ENCODE data around the gene PPRC1. TPM values are rescaled to one million over a fixed set of nuclear protein-coding genes. Genes with fewer than 3 reads are reported as not detected.

The PPRC1 gene
- total and polyA plus RNA-seq, 2 experiments from 2014 or later, result 9.8 to 23.7 TPM

- H4K20me1 ChIP-seq (ENCODE audit: insufficient read depth, poor library complexity, severe bottlenecking), result peaks cover 3% of the 10 kb centered on the region
- H3K79me2 ChIP-seq, result peaks cover 29% of the 10 kb centered on the region
- H2AFZ ChIP-seq, result no peak overlapping the region
- H3K9me2 ChIP-seq (replicated peaks; ENCODE audit: insufficient read depth), result no peaks in the 10 kb centered on the region
- no peaks in the 10 kb centered on the region for H3K9me3 ChIP-seq (ENCODE audit: low read depth)
- TF ChIP-seq CTCF (IDR thresholded peaks at IDR 0.05; ENCODE audit: poor library complexity) (no peak), EZH2 (IDR thresholded peaks at IDR 0.05; ENCODE audit: borderline replicate concordance) (no peak), EZH2phosphoT487 (IDR thresholded peaks at IDR 0.05; ENCODE audit: low read depth, severe bottlenecking, unreplicated experiment) (no peak)
- H3K4me2 ChIP-seq, result no peak overlapping the region
- WGBS (ENCODE audit: low lambda C conversion rate, missing lambda C conversion rate), result 93% methylated on average over 4 of the region's 4 CpGs
- no peaks in the 10 kb centered on the region for H3K27me3 ChIP-seq
- H3K27ac ChIP-seq, result no peak overlapping the region
- DNase-seq (ENCODE audit: low spot score), result no peak
- H3K4me3 ChIP-seq, result no peak overlapping the region
- H3K4me1 ChIP-seq (ENCODE audit: insufficient read depth), result no peaks in the 10 kb centered on the region
- no peaks in the 10 kb centered on the region for H3K36me3 ChIP-seq (replicated peaks; ENCODE audit: insufficient read depth, low read depth)
Observed at GRCh38 chr10:102159831-102160230, 27.0 kb downstream of the PPRC1 start.

GRCh38 chr10:102163342-102163989 lies 30.6 kb downstream of the PPRC1 start:
- Histone ChIP-seq H3K9me2 (replicated peaks; ENCODE audit: insufficient read depth) (no peaks in the 10 kb centered on the region), H3K36me3 (replicated peaks; ENCODE audit: insufficient read depth, low read depth) (no peaks in the 10 kb centered on the region), H3K27me3 (no peaks in the 10 kb centered on the region), H3K4me2 (no peak overlapping the region), H4K20me1 (ENCODE audit: insufficient read depth, poor library complexity, severe bottlenecking) (peaks cover 2% of the 10 kb centered on the region), H3K79me2 (no peaks in the 10 kb centered on the region), H3K4me1 (ENCODE audit: insufficient read depth) (no peaks in the 10 kb centered on the region), H3K9me3 (ENCODE audit: low read depth) (no peaks in the 10 kb centered on the region), H2AFZ (no peak overlapping the region), H3K4me3 (no peak overlapping the region), H3K27ac (no peak overlapping the region)
- DNase-seq (ENCODE audit: low spot score), result no peak
- WGBS (ENCODE audit: low lambda C conversion rate, missing lambda C conversion rate), result 77% methylated on average over 4 of the region's 4 CpGs
- no peak for TF ChIP-seq EZH2 (IDR thresholded peaks at IDR 0.05; ENCODE audit: borderline replicate concordance)
- TF ChIP-seq CTCF (IDR thresholded peaks at IDR 0.05; ENCODE audit: poor library complexity), result no peak
- TF ChIP-seq EZH2phosphoT487 (IDR thresholded peaks at IDR 0.05; ENCODE audit: low read depth, severe bottlenecking, unreplicated experiment), result no peak

GRCh38 chr10:102167861-102168260 lies 35.0 kb downstream of the PPRC1 start:
- TF ChIP-seq EZH2 (IDR thresholded peaks at IDR 0.05; ENCODE audit: borderline replicate concordance), result no peak
- TF ChIP-seq EZH2phosphoT487 (IDR thresholded peaks at IDR 0.05; ENCODE audit: low read depth, severe bottlenecking, unreplicated experiment), result no peak
- no peak for TF ChIP-seq CTCF (IDR thresholded peaks at IDR 0.05; ENCODE audit: poor library complexity)
- 56% methylated on average over 1 of the region's 1 CpG for whole genome bisulfite sequencing (ENCODE audit: low lambda C conversion rate, missing lambda C conversion rate)

More at GRCh38 chr10:102167861-102168260, 35.0 kb downstream of the PPRC1 start:
- Histone ChIP-seq H3K27me3 (no peaks in the 10 kb centered on the region), H3K4me2 (no peak overlapping the region), H4K20me1 (ENCODE audit: insufficient read depth, poor library complexity, severe bottlenecking) (no peaks in the 10 kb centered on the region), H3K36me3 (replicated peaks; ENCODE audit: insufficient read depth, low read depth) (no peaks in the 10 kb centered on the region), H3K4me3 (no peak overlapping the region), H3K79me2 (no peaks in the 10 kb centered on the region), H3K27ac (no peak overlapping the region), H2AFZ (no peak overlapping the region), H3K4me1 (ENCODE audit: insufficient read depth) (no peaks in the 10 kb centered on the region), H3K9me2 (replicated peaks; ENCODE audit: insufficient read depth) (no peaks in the 10 kb centered on the region), H3K9me3 (ENCODE audit: low read depth) (no peaks in the 10 kb centered on the region)
- DNase-seq (ENCODE audit: low spot score), result no peak

All from hepatocyte (in vitro differentiated cells).